GM12892 (cell line): ENCODE results near the gene FSCN2.

ENCODE experiments used
- POLR2A ChIP-seq: IDR thresholded peaks from 2 replicates; pipeline ENCODE4 v1.6.1; 2011; ENCODE audit warnings: low read depth, low read length, control low read depth
- POLR2AphosphoS5 ChIP-seq: IDR thresholded peaks from 2 replicates; pipeline ENCODE4 v1.6.1; 2011; ENCODE audit warnings: low read depth, low read length, control low read depth
- TAF1 ChIP-seq: IDR thresholded peaks from 2 replicates; pipeline ENCODE4 v1.6.1; 2011; ENCODE audit warnings: low read depth, mild to moderate bottlenecking, control low read depth, low read length, borderline replicate concordance

DNA sequence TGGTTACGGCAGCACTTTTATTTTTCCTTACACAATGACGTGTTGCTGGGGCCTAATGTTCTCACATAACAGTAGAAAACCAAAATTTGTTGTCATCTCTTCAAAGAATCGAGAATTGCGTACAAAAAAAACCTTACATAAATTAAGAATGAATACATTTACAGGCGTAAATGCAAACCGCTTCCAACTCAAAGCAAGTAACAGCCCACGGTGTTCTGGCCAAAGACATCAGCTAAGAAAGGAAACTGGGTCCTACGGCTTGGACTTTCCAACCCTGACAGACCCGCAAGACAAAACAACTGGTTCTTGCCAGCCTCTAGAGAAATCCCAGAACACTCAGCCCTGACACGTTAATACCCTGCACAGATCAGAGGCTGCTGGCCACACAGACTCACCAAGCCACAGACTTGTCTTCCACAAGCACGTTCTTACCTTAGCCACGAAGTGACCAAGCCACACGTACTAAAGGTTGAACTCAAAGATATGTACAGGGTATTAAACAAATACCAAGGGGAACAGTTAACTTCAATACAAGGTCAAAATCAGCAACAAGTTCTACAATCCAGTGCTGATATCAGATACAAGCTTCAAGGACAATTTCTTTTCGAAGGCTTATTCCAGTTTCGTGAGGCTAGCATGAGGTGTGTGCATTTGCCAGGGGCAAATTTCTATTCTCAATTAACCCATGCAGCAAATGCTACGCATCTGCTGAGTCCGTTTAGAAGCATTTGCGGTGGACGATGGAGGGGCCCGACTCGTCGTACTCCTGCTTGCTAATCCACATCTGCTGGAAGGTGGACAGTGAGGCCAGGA is 18.0 kb upstream of the FSCN2 start:
- TF ChIP-seq POLR2A = no peak; the same call in 1 of the 2 replicates
- no peak for TF ChIP-seq POLR2AphosphoS5
- TF ChIP-seq TAF1 = no peak
